Stimulated activated CD4-positive, alpha-beta T cell treated with anti-CD3 and anti-CD28 coated beads, Interleukin-1b, Interleukin-23, amount 100 ng/mL, for 4 hours (primary cell): ENCODE results near the gene MAD2L2.

Source experiments
- DNase-seq, 2 donors: peaks; one replicate each; pipeline ENCODE4 v3.0.0-alpha.2; 2020; ENCODE audit warnings: low read depth in 2 of 2

MAD2L2 gene

DNA sequence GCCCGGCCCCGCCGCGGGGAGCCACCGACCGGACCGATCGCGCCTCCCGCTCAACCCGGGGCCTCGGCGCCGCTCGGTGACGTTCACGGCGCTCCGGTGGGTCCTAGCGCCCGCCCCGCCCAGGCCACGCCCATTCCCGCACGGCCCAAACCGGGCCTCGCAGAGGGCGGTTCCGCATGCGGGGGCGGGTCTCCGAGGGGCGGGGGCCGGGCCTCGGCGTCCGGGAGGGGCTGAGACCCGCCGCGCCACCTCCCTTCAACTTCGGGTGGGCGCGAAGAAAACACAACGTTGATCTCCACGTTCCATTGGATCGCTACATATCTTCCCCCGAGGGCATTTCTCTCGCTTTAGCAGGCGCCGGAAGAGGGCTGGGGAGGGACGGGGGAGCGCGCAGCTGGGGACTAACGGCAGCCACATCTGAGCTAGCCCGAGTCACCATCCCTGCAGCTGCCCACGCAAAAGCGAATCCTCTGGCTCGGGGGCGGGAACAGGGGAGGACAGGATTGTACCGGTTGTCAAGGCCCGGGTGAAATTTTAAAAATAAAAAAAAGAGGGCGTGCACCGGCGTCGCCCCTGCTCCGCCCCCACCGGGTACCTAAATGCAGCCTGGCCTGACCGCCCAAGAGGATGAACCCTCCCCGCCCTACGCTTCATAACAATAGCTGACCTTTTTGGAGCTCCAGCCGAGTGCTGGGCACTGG lies at the start of gene MAD2L2:
MAD2L2 (minus strand) TSS at position 78 of the 701 bp plus-strand sequence. CDS start 547 bp downstream, outside the sequence.
- DNase-seq: peak; percentile 89 to 96

DNA sequence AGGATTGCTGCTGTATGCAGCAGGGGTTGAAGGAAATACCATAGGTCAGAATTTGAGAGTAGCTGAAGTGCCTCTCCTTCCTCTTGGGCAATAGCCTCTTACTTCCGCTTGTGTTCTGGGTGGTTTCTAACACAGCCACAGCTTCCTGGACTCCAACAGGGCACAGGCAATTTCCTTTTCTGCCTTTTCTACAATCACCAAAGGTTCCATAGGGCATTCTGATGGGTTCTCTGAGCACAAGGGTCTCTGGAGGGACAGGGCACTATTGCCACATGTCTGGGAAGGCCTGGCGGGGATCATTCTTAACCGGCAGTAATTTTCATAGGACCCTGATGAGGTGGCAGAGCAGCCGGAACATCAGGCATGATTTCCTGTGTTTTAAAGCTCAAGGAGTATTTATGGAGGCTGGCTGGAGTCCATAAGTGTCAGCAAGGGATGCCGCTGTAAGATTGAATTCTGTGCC lies 49.5 kb upstream of the MAD2L2 start:
- no peak for DNase-seq

DNA sequence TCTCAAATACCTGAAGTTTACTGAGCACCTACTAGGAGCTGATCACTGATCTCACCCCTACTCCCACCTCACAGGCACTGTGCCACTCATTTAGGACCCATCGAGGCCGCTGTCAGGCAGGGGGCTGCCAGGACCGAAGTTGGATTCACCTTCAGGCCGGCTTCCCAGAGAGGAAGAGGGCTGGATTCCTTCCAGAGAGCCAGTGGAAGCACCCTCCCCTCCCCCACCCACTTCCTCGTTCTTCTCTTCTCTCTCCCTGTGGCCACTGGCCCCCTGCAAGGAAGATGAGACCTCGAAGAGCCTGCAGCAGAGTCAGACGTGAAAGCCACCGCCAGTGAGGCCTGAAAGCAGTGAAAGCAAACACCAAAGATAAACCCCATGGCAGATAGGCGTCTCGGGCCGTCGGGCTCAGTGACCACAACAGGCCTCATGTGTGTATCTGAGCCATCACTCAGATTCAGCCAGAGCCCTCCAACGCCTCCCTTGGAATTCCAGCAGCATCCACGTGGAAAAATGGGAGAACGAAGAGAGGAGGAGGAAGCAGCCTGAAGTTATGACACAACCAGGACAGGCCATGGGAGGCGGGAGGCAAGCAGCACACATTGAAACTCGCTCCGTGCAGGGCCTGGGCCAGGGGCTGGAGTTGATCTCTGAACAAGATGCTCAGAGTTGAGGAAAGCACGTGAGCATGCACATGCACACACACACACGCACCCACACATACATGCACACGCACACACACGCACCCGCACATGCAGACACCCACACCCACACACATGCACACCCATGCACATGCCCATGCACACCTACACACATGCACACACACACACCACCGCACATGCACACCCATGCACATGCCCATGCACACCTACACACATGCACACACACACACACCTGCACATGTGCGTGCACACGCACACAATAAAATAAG lies 48.8 kb upstream of the MAD2L2 start:
- DNase-seq: no peak

DNA sequence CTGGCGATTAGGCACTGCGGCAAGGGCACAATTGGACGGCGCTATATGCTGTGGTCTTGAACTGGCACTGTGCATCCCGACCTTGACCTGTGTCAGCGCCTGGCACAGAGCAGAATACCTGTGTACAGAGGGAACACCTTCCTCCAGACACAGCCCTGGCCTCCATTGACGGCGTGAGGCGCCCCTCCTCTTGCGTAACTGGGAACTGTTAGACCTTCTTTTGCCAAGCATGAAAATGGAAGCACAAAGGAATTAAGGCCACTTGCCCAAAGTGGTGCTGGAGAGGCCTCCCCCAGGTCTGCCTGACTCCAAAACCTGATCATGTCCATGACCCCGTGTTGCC lies 48.2 kb upstream of the MAD2L2 start:
- DNase-seq: no peak

DNA sequence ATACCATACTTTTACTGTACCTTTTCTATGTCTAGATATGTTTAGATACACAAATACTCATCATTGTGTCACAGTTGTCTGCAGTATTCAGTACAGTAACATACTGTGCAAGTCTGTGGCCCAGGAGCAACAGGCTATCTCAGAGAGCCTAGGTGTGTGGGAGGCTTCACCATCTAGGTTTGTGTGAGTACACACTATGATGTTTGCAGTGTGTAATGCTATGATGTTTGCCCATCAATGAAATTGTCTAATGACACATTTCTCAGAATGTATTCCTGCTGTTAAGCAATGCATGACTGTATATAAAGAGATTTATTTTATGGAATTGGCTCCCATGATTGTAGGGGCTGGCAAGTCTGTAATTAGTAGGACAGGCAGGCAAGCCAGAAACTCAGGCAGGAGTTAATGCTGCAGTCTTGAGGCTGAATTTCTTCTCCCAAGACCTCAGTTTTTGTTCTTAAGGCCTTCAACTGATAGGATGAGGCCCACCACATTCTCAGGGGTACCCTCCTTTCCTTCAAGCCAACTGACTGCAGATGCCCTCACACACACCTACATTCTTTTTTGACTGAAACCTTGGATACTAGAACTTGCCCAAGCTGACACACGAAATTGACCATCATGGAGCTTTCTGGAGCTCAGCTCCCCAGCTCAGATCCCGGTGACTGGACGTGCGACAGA lies 47.3 kb upstream of the MAD2L2 start:
- DNase-seq: no peak

DNA sequence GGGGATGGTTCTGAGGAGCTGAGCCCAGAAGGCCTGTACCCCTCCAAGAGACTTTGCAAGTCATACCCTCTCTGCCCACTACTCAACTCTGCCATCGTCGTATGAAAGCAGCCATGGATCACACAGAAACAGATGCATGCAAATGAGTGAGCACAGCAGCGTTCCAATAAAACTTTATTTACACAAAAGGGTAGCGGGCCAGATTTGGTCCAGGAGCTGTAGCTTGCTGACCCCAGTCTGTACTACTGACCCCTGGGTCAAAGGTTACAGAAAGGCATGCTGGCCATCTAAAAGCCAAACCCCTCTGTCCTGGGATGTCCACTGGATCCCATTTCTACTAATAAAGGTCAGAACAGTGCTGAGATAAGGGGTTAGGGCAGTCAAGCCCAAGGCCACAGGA lies 46.2 kb upstream of the MAD2L2 start:
- DNase-seq: no peak

DNA sequence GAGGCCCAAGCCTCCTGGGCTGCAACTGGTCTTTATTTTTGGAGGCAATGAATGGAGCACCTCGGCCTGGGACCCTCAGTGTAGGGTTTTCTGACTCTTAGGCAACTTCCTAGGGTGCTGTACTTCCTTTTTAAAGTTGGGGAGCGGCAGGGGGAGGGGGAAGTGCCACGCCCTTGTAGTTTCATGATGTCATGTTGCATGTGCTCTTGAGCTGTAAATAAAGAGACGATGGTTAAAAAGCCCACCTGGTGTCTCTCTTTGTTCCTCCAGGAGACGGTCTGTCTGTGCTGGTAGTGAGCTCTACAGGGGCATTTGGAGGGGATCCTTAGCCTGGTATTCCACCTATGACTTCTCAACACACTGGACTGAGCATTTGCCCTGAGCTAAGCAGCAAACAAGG lies 44.7 kb upstream of the MAD2L2 start:
- DNase-seq: no peak

DNA sequence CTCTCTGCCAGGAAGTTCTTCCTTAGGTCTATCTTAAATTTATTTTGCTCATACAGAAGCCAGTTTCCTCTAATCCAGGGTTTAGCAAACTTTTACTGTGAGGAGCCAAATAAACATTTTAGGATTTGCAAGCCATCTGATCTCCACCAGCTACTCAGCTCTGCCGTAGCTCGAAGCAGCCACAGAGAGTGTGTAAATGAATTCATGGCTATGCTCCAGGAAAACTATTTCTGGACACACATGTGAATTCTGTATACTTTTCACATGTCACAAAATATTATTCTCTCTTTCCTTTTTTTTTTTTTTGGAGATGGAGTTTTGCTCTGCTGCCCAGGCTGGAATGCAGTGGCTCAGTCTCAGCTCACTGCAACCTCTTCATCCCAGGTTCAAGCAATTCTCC lies 41.6 kb upstream of the MAD2L2 start:
- DNase-seq: no peak

DNA sequence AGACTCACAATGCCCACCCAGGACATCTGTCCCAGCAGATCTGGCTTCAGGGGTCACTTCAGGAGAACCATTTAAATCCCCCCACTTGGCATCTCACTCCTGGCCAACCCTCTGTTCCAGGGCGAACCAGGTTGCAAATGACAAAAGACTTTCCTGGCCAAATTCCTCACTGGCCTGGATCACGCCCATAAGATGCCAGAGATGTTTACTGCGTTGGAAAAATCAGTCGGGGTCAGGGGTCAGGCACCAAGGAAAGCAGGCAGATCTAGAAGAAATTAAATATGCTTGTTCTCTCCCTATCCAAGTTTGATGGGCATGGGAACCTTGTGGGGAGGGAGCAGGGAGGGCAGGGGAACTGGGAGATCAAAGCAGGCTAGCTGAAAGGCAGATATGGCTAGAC lies 40.4 kb upstream of the MAD2L2 start:
- DNase-seq: no peak

DNA sequence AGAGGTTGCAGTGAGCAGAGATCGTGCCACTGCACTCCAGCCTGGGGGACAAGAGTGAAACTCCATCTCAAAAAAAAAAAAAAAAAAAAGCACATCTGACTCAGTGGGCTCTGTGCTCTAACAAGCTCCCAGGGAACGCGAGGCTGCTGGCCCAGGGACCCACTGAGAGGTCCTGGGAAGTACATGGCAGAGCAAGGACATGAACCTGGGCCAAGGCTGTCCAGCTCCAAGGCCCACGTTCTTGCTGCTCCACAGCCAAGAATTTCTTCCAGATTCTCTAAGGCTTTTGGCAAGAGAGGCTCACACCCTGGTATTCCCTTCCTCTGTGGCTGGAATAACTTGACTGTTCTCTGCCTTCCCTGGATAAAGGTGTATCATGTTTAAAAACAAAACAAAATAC lies 39.6 kb upstream of the MAD2L2 start:
- DNase-seq: no peak

DNA sequence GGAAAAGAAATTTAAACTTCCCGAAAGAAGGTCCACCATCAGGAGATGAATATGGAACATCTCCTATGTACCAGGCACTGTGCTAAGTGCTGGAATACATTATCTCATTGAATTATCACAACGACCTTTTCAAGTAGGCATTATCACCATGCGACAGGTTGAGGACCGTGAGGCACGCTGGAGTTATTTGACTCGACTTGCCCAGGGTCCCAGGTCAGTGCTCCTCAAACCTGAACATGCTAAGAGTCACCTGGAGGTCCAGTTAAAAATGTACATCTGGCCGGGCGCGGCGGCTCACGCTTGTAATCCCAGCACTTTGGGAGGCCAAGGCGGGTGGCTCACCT lies 39.1 kb upstream of the MAD2L2 start:
- no peak for DNase-seq

DNA sequence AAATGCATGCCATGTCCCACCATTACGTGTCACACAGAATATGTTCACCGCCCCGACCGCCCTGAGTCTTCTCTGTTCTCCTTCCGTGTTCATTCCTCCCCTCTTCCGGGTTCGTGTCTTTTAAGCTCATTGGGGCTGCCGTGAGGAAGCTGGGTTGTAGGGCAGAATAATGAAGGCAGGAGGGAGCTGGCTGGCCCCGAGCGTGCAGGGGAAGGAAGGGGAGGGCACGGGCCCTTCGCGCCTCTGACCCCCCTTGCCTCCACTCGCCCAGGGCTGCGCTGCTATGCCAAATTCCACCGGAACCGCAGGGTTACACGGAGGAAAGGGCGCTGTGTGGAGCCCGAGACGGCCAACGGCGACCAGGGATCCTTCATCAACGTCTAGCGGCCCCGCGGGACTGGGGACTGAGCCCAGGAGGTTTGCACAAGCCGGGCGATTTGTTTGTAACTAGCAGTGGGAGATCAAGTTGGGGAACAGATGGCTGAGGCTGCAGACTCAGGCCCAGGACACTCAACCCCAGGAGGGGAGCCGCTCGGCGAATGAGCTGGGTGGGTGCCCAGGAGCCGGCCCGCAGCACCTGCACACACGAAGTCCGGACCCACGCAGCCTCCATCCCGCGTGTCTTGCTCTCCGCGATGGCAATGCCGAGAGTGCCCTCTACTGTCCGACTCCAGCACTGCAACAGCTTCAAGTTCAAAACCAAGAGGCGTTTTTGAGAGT lies 38.5 kb upstream of the MAD2L2 start:
- peak; percentile 82 to 88 for DNase-seq

DNA sequence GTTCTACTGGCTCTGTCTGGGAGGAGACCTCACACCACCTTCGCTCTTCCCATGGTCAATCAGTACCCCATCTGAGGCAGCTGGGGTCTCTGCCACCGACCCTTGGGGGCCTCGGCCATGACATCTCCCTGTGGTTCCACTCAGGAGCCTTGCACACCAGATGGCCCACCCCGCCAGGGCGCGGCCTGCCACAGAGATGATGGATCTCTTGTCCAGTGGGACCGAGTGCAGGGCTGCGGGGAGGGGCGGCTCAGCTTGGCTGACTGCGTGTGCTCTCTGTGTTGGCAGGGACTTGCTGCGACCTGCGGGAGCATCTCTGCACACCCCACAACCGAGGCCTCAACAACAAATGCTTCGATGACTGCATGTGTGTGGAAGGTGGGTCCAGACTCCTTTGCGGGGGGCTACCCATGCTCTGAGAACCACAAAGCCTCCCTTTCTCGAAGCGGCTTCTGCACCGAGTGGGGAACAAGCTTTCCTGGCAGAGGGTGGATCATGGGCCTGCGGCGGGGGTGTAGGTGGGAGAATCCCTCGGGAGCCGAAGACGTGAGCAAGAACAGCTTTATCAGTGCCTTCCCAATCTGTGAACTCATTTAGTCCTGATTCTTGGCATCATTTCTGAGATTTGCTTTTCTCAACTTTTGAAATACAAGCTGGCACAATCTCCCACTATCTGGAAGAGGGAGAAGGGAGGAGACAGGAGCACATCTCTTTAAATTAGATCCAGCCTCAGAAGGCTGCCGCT lies 34.1 kb upstream of the MAD2L2 start:
- DNase-seq: no peak

DNA sequence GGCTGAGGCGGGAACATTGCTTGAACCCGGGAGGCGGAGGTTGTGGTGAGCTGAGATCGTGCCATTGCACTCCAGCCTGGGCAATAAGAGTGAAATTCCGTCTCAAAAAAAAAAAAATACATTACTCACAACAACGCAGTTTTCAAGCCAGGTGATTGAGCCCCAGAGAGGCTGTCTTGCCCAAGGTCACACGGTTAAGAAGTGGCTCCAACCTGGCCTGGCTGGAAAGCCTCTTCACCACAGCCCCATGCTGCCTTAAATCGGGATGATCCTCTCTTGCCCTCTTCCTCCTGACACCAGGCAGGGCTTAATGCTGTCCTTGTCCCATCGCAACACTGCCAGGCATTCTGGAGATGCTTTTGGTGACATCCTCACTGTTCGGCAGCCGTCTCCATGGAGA lies 32.1 kb upstream of the MAD2L2 start:
- DNase-seq: no peak

DNA sequence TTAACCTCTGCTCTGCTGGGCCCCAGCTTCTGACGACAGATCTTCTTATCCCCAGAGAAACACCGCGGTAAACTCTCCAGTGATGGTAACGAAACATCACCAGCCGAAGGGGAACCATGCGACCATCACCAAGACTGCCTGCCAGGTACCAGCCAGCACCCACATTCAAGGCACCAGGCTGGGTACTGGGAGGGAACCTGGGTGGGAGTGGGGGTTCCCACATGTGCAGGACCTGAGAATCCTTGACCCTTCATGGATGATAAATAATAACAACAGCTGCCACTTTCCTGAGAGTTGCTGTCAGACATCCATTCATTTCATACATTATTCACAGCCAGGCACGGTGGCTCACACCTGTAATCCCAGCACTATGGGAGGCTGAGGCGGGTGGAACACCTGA lies 31.3 kb upstream of the MAD2L2 start:
- no peak for DNase-seq

DNA sequence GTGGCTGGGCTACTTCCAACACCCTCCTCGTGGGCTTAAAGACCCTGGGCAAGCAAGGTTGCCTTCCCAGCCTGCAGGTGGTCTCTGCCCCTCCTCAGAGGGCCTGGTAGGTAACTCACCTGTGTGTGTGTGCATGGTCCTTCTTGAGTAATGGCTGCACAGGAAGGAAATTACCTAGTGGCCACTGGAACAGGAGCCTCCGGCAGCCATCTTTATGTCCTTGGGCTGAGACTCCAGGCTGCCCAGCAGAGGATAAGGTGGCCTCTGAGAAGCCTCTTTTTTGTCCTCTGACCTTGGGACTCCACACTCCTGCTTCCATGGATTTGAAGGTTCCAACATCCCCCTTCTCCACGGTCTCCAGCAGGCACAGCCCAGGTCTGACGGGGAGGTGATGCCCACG lies 30.5 kb upstream of the MAD2L2 start:
- no peak for DNase-seq

DNA sequence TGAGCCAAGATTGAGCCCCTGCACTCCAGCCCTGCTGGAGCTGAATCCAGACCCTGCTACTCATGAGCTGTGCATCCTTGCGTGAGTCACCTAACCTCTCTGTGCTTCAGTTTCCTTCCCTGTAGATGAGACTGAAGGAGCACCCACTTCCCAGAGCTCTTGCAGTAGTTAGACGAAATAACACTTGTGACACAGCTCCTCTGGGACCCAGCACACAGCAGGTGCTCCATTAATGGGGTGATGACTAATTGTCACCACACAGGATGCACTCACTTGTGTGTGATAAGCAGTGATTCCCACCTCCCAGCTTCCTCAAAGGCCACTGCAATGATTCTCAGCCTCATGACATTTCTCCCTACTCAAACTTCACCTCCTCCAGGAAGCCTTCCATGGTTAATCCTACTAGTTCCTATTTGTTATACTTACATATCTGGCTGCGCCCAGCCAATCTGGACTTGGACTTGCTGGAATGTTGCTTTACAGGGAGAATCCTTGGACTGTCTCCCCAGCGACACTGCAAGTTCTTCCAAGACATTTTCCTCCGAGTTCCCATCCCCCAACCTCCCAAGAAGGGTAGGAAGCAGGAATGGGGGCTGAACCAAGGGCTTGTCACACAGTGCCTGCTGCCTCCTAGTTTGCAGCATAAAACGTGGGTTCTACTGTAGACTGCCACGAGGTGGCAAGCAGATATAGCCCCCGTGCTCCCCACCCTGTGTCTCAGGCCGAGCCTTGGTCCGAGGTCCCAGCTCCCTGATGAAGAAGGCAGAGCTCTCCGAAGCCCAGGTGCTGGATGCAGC lies 27.8 kb upstream of the MAD2L2 start:
- DNase-seq: no peak

DNA sequence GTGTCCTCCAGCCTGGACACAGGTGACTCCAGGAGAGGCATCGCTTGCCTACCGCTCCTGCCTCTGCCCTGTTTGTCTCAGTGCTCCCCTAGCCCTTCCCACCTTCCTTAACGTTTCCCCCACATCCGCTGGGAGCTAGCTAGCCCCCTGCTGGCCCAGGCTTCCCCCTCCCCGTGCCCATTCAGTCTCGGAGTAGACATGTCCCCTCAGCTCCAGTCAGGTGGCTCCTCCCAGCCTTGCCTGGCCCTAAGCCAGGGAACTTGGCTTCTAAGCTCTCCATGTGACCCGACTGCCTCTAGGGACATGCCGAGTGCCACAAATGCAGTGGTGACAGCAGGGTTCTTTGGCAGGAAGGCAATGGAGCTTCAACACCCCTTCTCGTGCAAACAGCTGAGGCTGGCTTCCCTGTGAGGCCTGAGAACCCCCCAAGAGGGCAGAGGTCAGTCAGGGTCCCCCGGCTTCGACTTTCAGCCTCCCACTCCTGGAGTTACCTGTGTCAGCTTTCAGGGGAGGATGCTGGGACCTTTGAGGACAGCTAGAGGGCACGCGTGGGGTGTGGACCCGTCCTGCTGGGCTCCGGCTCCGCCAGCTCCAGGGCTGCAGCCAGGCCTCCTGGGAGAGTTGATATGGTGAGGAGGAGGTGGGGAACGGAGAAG lies 26.8 kb upstream of the MAD2L2 start:
- no peak for DNase-seq

DNA sequence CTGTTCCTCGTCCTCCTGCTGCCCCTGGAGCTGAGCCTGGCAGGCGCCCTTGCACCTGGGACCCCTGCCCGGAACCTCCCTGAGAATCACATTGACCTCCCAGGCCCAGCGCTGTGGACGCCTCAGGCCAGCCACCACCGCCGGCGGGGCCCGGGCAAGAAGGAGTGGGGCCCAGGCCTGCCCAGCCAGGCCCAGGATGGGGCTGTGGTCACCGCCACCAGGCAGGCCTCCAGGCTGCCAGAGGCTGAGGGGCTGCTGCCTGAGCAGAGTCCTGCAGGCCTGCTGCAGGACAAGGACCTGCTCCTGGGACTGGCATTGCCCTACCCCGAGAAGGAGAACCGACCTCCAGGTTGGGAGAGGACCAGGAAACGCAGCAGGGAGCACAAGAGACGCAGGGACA lies 25.3 kb upstream of the MAD2L2 start:
- DNase-seq: no peak

DNA sequence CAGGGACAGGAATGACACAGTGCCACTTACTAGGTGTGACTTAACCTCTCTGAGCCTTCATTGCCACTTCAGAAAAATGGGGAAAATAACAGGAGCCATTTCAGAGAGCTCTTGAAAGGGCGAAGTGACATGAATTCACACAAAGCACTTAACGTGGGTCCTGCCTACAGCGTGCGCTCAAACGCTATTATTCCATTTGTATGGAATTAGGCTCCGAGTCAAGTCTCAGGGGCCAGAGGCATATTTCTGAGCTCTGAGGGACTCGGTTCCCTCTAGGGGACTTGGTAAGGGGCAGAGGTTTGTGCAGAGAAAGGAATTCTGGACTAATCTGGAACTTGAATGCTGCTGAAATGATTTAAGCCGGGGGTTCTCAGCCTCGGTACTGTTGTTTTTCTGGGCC lies 24.6 kb upstream of the MAD2L2 start:
- no peak for DNase-seq
